ENCODE results near the gene CLN3. TPM values are rescaled to one million over a fixed set of nuclear protein-coding genes. Genes with fewer than 3 reads are reported as not detected.
"Not testable (repeated sequence)": the region's sequence is repeated elsewhere in the genome, so short reads cannot be mapped to it uniquely, and the experiment has no call there.

The CLN3 gene
- total RNA-seq, 3 donors from 2014 or later, result 25.9 to 26.0 (median 25.9) TPM

GRCh38 chr16:28491230-28491969 is 474 bp downstream of the CLN3 start:
- Mint-ChIP-seq H3K9me3 (no peaks in the 10 kb centered on the region), H3K36me3 (ENCODE audit: insufficient read depth) (peaks cover 5% of the 10 kb centered on the region), H3K4me1 (ENCODE audit: low read depth) (peaks cover 57% of the 10 kb centered on the region), H3K4me3 (peak overlapping the region; percentile 93), H3K27me3 (ENCODE audit: low read depth) (no peaks in the 10 kb centered on the region)
- ATAC-seq, result no peak
- DNase-seq, result no peak

GRCh38 chr16:28486266-28486665 is 5.6 kb downstream of the CLN3 start:
- no peak for ATAC-seq
- Mint-ChIP-seq H3K4me3 (no peak overlapping the region), H3K27me3 (ENCODE audit: low read depth) (no peaks in the 10 kb centered on the region), H3K9me3 (no peaks in the 10 kb centered on the region), H3K4me1 (ENCODE audit: low read depth) (peaks cover 16% of the 10 kb centered on the region), H3K36me3 (ENCODE audit: insufficient read depth) (peaks cover 12% of the 10 kb centered on the region)
- no peak for DNase-seq

GRCh38 chr16:28483361-28483760 is 8.5 kb downstream of the CLN3 start:
- not testable (repeated sequence) for H3K27me3 Mint-ChIP-seq (ENCODE audit: low read depth); H3K4me1 Mint-ChIP-seq (ENCODE audit: low read depth); H3K4me3 Mint-ChIP-seq

GRCh38 chr16:28482026-28482425 is 9.8 kb downstream of the CLN3 start:
- Mint-ChIP-seq H3K9me3 (no peaks in the 10 kb centered on the region), H3K4me1 (ENCODE audit: low read depth) (peaks cover under 1% of the 10 kb centered on the region), H3K36me3 (ENCODE audit: insufficient read depth) (peaks cover 10% of the 10 kb centered on the region), H3K27me3 (ENCODE audit: low read depth) (no peaks in the 10 kb centered on the region), H3K4me3 (no peak overlapping the region)
- DNase-seq (no peak), ATAC-seq (no peak)

More at GRCh38 chr16:28483361-28483760, 8.5 kb downstream of the CLN3 start:
- not testable (repeated sequence) for DNase-seq, ATAC-seq, H3K9me3 Mint-ChIP-seq
- peaks cover 11% of the 10 kb centered on the region for H3K36me3 Mint-ChIP-seq (ENCODE audit: insufficient read depth)

- Mint-ChIP-seq H3K27me3 (ENCODE audit: low read depth) (no peaks in the 10 kb centered on the region), H3K36me3 (ENCODE audit: insufficient read depth) (peaks cover 20% of the 10 kb centered on the region), H3K4me3 (no peak overlapping the region)
Measured at GRCh38 chr16:28478506-28479180, 13.2 kb downstream of the CLN3 start.

GRCh38 chr16:28477311-28477920 is 14.5 kb downstream of the CLN3 start:
- H3K4me1 Mint-ChIP-seq (ENCODE audit: low read depth), result peaks cover 6% of the 10 kb centered on the region
- DNase-seq (no peak), ATAC-seq (no peak)
- H3K27me3 Mint-ChIP-seq (ENCODE audit: low read depth), result no peaks in the 10 kb centered on the region
- H3K4me3 Mint-ChIP-seq, result no peak overlapping the region
- peaks cover 18% of the 10 kb centered on the region for H3K36me3 Mint-ChIP-seq (ENCODE audit: insufficient read depth)
- H3K9me3 Mint-ChIP-seq, result no peaks in the 10 kb centered on the region

More at GRCh38 chr16:28478506-28479180, 13.2 kb downstream of the CLN3 start:
- H3K4me1 Mint-ChIP-seq (ENCODE audit: low read depth), result peaks cover 2% of the 10 kb centered on the region
- H3K9me3 Mint-ChIP-seq, result no peaks in the 10 kb centered on the region
- DNase-seq (no peak), ATAC-seq (no peak)

- DNase-seq (no peak), ATAC-seq (no peak)
- peaks cover 16% of the 10 kb centered on the region for H3K36me3 Mint-ChIP-seq (ENCODE audit: insufficient read depth)
- H3K9me3 Mint-ChIP-seq, result no peaks in the 10 kb centered on the region
- H3K4me3 Mint-ChIP-seq, result no peak overlapping the region
- H3K4me1 Mint-ChIP-seq (ENCODE audit: low read depth), result peaks cover 6% of the 10 kb centered on the region
- no peaks in the 10 kb centered on the region for H3K27me3 Mint-ChIP-seq (ENCODE audit: low read depth)
Measured at GRCh38 chr16:28475221-28475620, 16.7 kb downstream of the CLN3 start.

GRCh38 chr16:28473714-28474265 is 18.1 kb downstream of the CLN3 start:
- peak; percentile 62 for ATAC-seq
- Mint-ChIP-seq H3K4me1 (ENCODE audit: low read depth) (peaks cover 6% of the 10 kb centered on the region), H3K27me3 (ENCODE audit: low read depth) (no peaks in the 10 kb centered on the region), H3K4me3 (no peak overlapping the region), H3K36me3 (ENCODE audit: insufficient read depth) (peaks cover 16% of the 10 kb centered on the region), H3K9me3 (no peaks in the 10 kb centered on the region)
- no peak for DNase-seq

- not testable (repeated sequence) for H3K4me3 Mint-ChIP-seq; DNase-seq; H3K27me3 Mint-ChIP-seq (ENCODE audit: low read depth)
Measured at GRCh38 chr16:28447081-28447480, 44.8 kb downstream of the CLN3 start.

GRCh38 chr16:28446388-28446787 is 45.5 kb downstream of the CLN3 start:
- not testable (repeated sequence) for DNase-seq; H3K4me3 Mint-ChIP-seq; H3K36me3 Mint-ChIP-seq (ENCODE audit: insufficient read depth); H3K9me3 Mint-ChIP-seq; H3K27me3 Mint-ChIP-seq (ENCODE audit: low read depth); H3K4me1 Mint-ChIP-seq (ENCODE audit: low read depth); ATAC-seq

More at GRCh38 chr16:28447081-28447480, 44.8 kb downstream of the CLN3 start:
- not testable (repeated sequence) for H3K9me3 Mint-ChIP-seq; H3K4me1 Mint-ChIP-seq (ENCODE audit: low read depth); ATAC-seq; H3K36me3 Mint-ChIP-seq (ENCODE audit: insufficient read depth)

GRCh38 chr16:28443943-28444342 is 47.9 kb downstream of the CLN3 start:
- not testable (repeated sequence) for H3K36me3 Mint-ChIP-seq (ENCODE audit: insufficient read depth); DNase-seq; ATAC-seq; H3K9me3 Mint-ChIP-seq; H3K4me3 Mint-ChIP-seq; H3K27me3 Mint-ChIP-seq (ENCODE audit: low read depth); H3K4me1 Mint-ChIP-seq (ENCODE audit: low read depth)

- ATAC-seq; H3K4me1 Mint-ChIP-seq (ENCODE audit: low read depth); H3K36me3 Mint-ChIP-seq (ENCODE audit: insufficient read depth); H3K27me3 Mint-ChIP-seq (ENCODE audit: low read depth); H3K9me3 Mint-ChIP-seq; H3K4me3 Mint-ChIP-seq; DNase-seq: not testable (repeated sequence)
Measured at GRCh38 chr16:28438899-28439298, 53.0 kb downstream of the CLN3 start.

GRCh38 chr16:28435340-28435739 is 56.5 kb downstream of the CLN3 start:
- H3K36me3 Mint-ChIP-seq (ENCODE audit: insufficient read depth); H3K4me1 Mint-ChIP-seq (ENCODE audit: low read depth); H3K9me3 Mint-ChIP-seq; H3K27me3 Mint-ChIP-seq (ENCODE audit: low read depth); DNase-seq; ATAC-seq; H3K4me3 Mint-ChIP-seq: not testable (repeated sequence)
